GM23338 (cell line): ENCODE results near the gene SOS1. TPM values are rescaled to one million over a fixed set of nuclear protein-coding genes. Genes with fewer than 3 reads are reported as not detected.
A peak's percentile ranks its signal among the peaks of the same experiment; 100 is the strongest.

Experiments used
- ATAC-seq: fragments of 200-7000 bp; cut with Tn5 transposase; 3 replicates; pipeline ENCODE4 v1.9.1; 2020
- DNase-seq: peaks from one replicate; pipeline ENCODE4 v3.0.0-alpha.2; 2015; ENCODE audit warnings: low spot score
- H2AFZ ChIP-seq: fragments of 200-600 bp; sonication (generic); 2 replicates; pipeline ENCODE4 v1.8.0; 2016; ENCODE audit warnings: antibody characterized with exemption, mild to moderate bottlenecking, moderate library complexity
- H3F3A ChIP-seq: fragments of 200-600 bp; sonication (generic); replicated peaks from 2 replicates; pipeline ENCODE4 v1.8.0; 2017; ENCODE audit warnings: antibody characterized with exemption, mixed run types, low read depth
- H3K27ac ChIP-seq: fragments of 200-600 bp; sonication (generic); 2 replicates; pipeline ENCODE4 v1.6.1; 2016; ENCODE audit warnings: low read depth
- H3K27me3 ChIP-seq: fragments of 200-600 bp; sonication (generic); 2 replicates; pipeline ENCODE4 v1.8.0; 2016; ENCODE audit warnings: mild to moderate bottlenecking, mixed run types, moderate library complexity; ENCODE audit not compliant: insufficient read depth
- H3K36me3 ChIP-seq: fragments of 200-600 bp; sonication (generic); 2 replicates; pipeline ENCODE4 v1.8.0; 2016; ENCODE audit warnings: mild to moderate bottlenecking; ENCODE audit not compliant: insufficient read depth
- H3K4me1 ChIP-seq: fragments of 200-600 bp; sonication (generic); 2 replicates; pipeline ENCODE4 v1.8.0; 2016; ENCODE audit warnings: mild to moderate bottlenecking, moderate library complexity; ENCODE audit not compliant: insufficient read depth
- H3K4me2 ChIP-seq: fragments of 200-600 bp; sonication (generic); 2 replicates; pipeline ENCODE4 v1.7.1; 2017; ENCODE audit warnings: mixed run types
- H3K4me3 ChIP-seq: fragments of 200-600 bp; sonication (generic); 2 replicates; pipeline ENCODE4 v1.6.1; 2016; ENCODE audit warnings: mixed run types
- H3K79me2 ChIP-seq: fragments of 200-600 bp; sonication (generic); replicated peaks from 2 replicates; pipeline ENCODE4 v1.8.0; 2017; ENCODE audit warnings: mild to moderate bottlenecking; ENCODE audit not compliant: insufficient read depth
- H3K9me2 ChIP-seq: fragments of 200-600 bp; sonication (generic); 2 replicates; pipeline ENCODE4 v1.8.0; 2017; ENCODE audit not compliant: insufficient read depth
- H4K20me1 ChIP-seq: fragments of 200-600 bp; sonication (generic); replicated peaks from 2 replicates; pipeline ENCODE4 v1.8.0; 2017; ENCODE audit warnings: mild to moderate bottlenecking; ENCODE audit not compliant: insufficient read depth
- H3K27ac Mint-ChIP-seq: 2 replicates; pipeline ENCODE4 v1.8.0; 2020; ENCODE audit warnings: inconsistent platforms, mild to moderate bottlenecking, moderate library complexity, mixed read lengths
- H3K27me3 Mint-ChIP-seq: 3 replicates; pipeline ENCODE4 v1.8.0; 2022; ENCODE audit warnings: low read depth, mild to moderate bottlenecking, moderate library complexity, mixed read lengths, inconsistent platforms; ENCODE audit not compliant: insufficient read depth, poor library complexity
- H3K36me3 Mint-ChIP-seq: 3 replicates; pipeline ENCODE4 v1.8.0; 2021; ENCODE audit warnings: low read depth, mild to moderate bottlenecking, inconsistent platforms, moderate library complexity, mixed read lengths
- H3K4me1 Mint-ChIP-seq: 3 replicates; pipeline ENCODE4 v1.8.0; 2020; ENCODE audit warnings: mild to moderate bottlenecking, inconsistent platforms, mixed read lengths
- H3K4me3 Mint-ChIP-seq: 3 replicates; pipeline ENCODE4 v1.8.0; 2021; ENCODE audit warnings: moderate library complexity, mild to moderate bottlenecking, inconsistent platforms, mixed read lengths
- H3K9me3 Mint-ChIP-seq: 3 replicates; pipeline ENCODE4 v1.8.0; 2020; ENCODE audit warnings: moderate library complexity, mild to moderate bottlenecking, inconsistent platforms, mixed read lengths
- CREB1 ChIP-seq: fragments of 250-450 bp; sonication (Bioruptor Pico); IDR thresholded peaks from 2 replicates; pipeline ENCODE4 v1.5.0; 2020; ENCODE audit warnings: low read depth, mild to moderate bottlenecking, moderate library complexity
- ETS1 ChIP-seq: IDR thresholded peaks from 2 replicates; pipeline ENCODE4 v1.6.1; 2016; ENCODE audit warnings: antibody characterized with exemption
- EZH2 ChIP-seq: fragments of 200-600 bp; sonication (generic); IDR thresholded peaks from one replicate; pipeline ENCODE4 v1.8.0; 2017; ENCODE audit warnings: antibody characterized with exemption, mild to moderate bottlenecking, low read depth; ENCODE audit not compliant: unreplicated experiment
- EZH2phosphoT487 ChIP-seq: fragments of 200-600 bp; sonication (generic); IDR thresholded peaks from one replicate; pipeline ENCODE4 v1.8.1; 2018; ENCODE audit warnings: antibody characterized with exemption; ENCODE audit not compliant: unreplicated experiment
- JUNB ChIP-seq: IDR thresholded peaks from one replicate; pipeline ENCODE4 v1.6.1; 2016; ENCODE audit warnings: antibody characterized with exemption; ENCODE audit not compliant: unreplicated experiment
- NANOG ChIP-seq: IDR thresholded peaks from 2 replicates; pipeline ENCODE4 v1.6.1; 2016; ENCODE audit warnings: antibody characterized with exemption, borderline replicate concordance
- POLR2AphosphoS5 ChIP-seq: IDR thresholded peaks from 2 replicates; pipeline ENCODE4 v1.6.1; 2016; ENCODE audit warnings: antibody characterized with exemption, low read depth
- REST ChIP-seq: IDR thresholded peaks from one replicate; pipeline ENCODE4 v1.6.1; 2018; ENCODE audit warnings: antibody characterized with exemption; ENCODE audit not compliant: unreplicated experiment
- STAT1 ChIP-seq: IDR thresholded peaks from one replicate; pipeline ENCODE4 v1.6.1; 2016; ENCODE audit warnings: antibody characterized with exemption; ENCODE audit not compliant: unreplicated experiment
- ZNF114 ChIP-seq: fragments of 250-450 bp; sonication (Bioruptor Pico); IDR thresholded peaks from 2 replicates; pipeline ENCODE4 v1.5.0; 2020; ENCODE audit warnings: mild to moderate bottlenecking, moderate library complexity
- ZNF331 ChIP-seq: fragments of 250-450 bp; sonication (Bioruptor Pico); IDR thresholded peaks from 2 replicates; pipeline ENCODE4 v1.5.0; 2020; ENCODE audit warnings: low read depth, mild to moderate bottlenecking, moderate library complexity
- ZNF462 ChIP-seq: fragments of 250-450 bp; sonication (Bioruptor Pico); IDR thresholded peaks from 2 replicates; pipeline ENCODE4 v1.5.0; 2020; ENCODE audit warnings: mild to moderate bottlenecking, moderate library complexity
- polyA plus RNA-seq: library from polyadenylated mRNA; unstranded; fragments of >200 nt; fragmentation: Nextera tagmentation; extraction: Ambion mirVana; gene quantifications from 2 replicates; pipeline ENCODE4 v1.2.1, GENCODE V29; 2016
- total RNA-seq: library from RNA; depleted of rRNA; stranded (reverse); fragments of >200 nt; shearing (Covaris generic); gene quantifications from 2 replicates; pipeline ENCODE4 v1.2.3, GENCODE V29; 2014
- TF ChIP-seq, protein P1 (sequence below), 2 experiments: fragments of 200-600 bp in 1 of 2; sonication (generic) in 1 of 2; conservative IDR thresholded peaks; 2 replicates each; pipeline versions ENCODE4 v1.5.1 to v1.6.1; 2016 to 2017; ENCODE audit warnings: antibody characterized with exemption in 2 of 2, low read depth in 2 of 2, mild to moderate bottlenecking in 2 of 2, moderate library complexity in 1 of 2

SOS1 gene
- total and polyA plus RNA-seq, 2 experiments from 2014 or later = 13.4 to 21.9 TPM

DNA sequence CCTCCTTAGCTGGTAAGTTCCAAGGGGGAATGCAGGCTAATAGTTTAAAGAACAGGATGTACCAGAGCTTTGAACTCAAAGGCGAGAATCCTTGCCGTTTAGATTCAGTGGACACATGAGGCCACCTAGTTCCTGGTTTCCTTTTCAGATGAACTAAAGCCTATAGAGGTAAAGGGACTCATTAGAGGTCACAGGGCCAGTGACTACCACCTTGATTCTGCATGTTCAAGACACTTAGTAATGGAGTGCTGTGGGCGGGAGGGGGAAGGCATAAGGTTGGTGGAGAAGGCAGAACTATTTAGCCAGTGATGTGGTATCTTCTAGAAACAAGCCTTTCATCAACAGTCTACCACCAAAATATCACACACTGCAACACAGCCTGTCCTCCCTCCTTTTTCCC lies 183.3 kb downstream of the SOS1 start:
- ATAC-seq (no peak), DNase-seq (no peak)
- no peaks in the 10 kb centered on the region for H3K9me3 Mint-ChIP-seq
- H3K4me2 ChIP-seq = no peak overlapping the region
- no peak overlapping the region for H3K4me3 Mint-ChIP-seq
- no peak overlapping the region for H3K27ac Mint-ChIP-seq
- H3K27me3 ChIP-seq = no peaks in the 10 kb centered on the region
- no peaks in the 10 kb centered on the region for H3F3A ChIP-seq
- no peaks in the 10 kb centered on the region for H3K4me1 ChIP-seq
- H3K9me2 ChIP-seq = no peaks in the 10 kb centered on the region
- no peaks in the 10 kb centered on the region; the same call in 2 of the 3 replicates for H3K4me1 Mint-ChIP-seq
- TF ChIP-seq NANOG (no peak), POLR2AphosphoS5 (no peak), REST (no peak), ZNF331 (CRISPR knock-in tag) (no peak), ETS1 (no peak), ZNF462 (no peak), STAT1 (no peak), EZH2phosphoT487 (no peak), CREB1 (CRISPR knock-in tag) (no peak), EZH2 (no peak), JUNB (no peak), ZNF114 (CRISPR knock-in tag) (no peak)
- TF ChIP-seq, protein P1, sequence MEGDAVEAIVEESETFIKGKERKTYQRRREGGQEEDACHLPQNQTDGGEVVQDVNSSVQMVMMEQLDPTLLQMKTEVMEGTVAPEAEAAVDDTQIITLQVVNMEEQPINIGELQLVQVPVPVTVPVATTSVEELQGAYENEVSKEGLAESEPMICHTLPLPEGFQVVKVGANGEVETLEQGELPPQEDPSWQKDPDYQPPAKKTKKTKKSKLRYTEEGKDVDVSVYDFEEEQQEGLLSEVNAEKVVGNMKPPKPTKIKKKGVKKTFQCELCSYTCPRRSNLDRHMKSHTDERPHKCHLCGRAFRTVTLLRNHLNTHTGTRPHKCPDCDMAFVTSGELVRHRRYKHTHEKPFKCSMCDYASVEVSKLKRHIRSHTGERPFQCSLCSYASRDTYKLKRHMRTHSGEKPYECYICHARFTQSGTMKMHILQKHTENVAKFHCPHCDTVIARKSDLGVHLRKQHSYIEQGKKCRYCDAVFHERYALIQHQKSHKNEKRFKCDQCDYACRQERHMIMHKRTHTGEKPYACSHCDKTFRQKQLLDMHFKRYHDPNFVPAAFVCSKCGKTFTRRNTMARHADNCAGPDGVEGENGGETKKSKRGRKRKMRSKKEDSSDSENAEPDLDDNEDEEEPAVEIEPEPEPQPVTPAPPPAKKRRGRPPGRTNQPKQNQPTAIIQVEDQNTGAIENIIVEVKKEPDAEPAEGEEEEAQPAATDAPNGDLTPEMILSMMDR (conservative IDR thresholded peaks at IDR 0.05; ENCODE audit: low read depth in 2 of 2) = no peak
- no peaks in the 10 kb centered on the region for H3K27me3 Mint-ChIP-seq
- no peaks in the 10 kb centered on the region for H4K20me1 ChIP-seq
- peak overlapping the region; percentile 81 for H2AFZ ChIP-seq
- H3K4me3 ChIP-seq = no peak overlapping the region
- H3K27ac ChIP-seq = no peak overlapping the region
- no peaks in the 10 kb centered on the region for H3K79me2 ChIP-seq
- no peaks in the 10 kb centered on the region for H3K36me3 ChIP-seq
- no peaks in the 10 kb centered on the region for H3K36me3 Mint-ChIP-seq
